Motor neuron (in vitro differentiated cells): ENCODE data around the gene EBP. TPM values are rescaled to one million over a fixed set of nuclear protein-coding genes. Genes with fewer than 3 reads are reported as not detected.

Source experiments
- ATAC-seq, 8 experiments: fragments of 200-7000 bp; cut with Tn5 transposase; replicated peaks in 6 of 8; 2 replicates each; pipeline ENCODE4 v1.8.0; 2021; ENCODE audit warnings: mild to moderate bottlenecking in 8 of 8, moderate library complexity in 8 of 8
- H3K27ac ChIP-seq, 2 donors: fragments of 250-450 bp; sonication (Bioruptor Pico); 2 replicates each; pipeline ENCODE4 v1.9.0; 2021; ENCODE audit warnings: antibody characterized with exemption in 2 of 2, mild to moderate bottlenecking in 2 of 2, moderate library complexity in 1 of 2
- H3K4me1 ChIP-seq, 2 donors: fragments of 250-450 bp; sonication (Bioruptor Pico); replicated peaks in 1 of 2; 2 replicates each; pipeline ENCODE4 v1.6.1; 2021; ENCODE audit warnings: antibody characterized with exemption in 2 of 2, mild to moderate bottlenecking in 2 of 2, moderate library complexity in 1 of 2
- H3K4me3 ChIP-seq, 5 donors: fragments of 250-450 bp; sonication (Bioruptor Pico); 2 replicates each; pipeline ENCODE4 v1.9.0; 2021; ENCODE audit warnings: antibody characterized with exemption in 5 of 5, mild to moderate bottlenecking in 5 of 5, moderate library complexity in 4 of 5
- WGBS, 10 experiments: fragments of 450-650 bp; shearing (Covaris generic); methylation state at CpG; one replicate each; pipeline ENCODE4 v1.0.0; 2022; 5-methylcytosine and 5-hydroxymethylcytosine counted together
- in situ Hi-C, 9 experiments: fragments of 400-800 bp; cut with MboI; loops; one replicate each; pipeline ENCODE4 v1.15.0; 2021; ENCODE audit warnings: low sequenced_read_pairs in 9 of 9, low pct_unique_long_range_greater_than_20kb in 2 of 9; ENCODE audit not compliant: unreplicated experiment in 9 of 9
- total RNA-seq, 8 experiments: library from RNA; unstranded; fragments of 300-600 nt; gene quantifications; 2 replicates each; pipeline versions ENCODE4 v1.2.3 to v1.2.4, GENCODE V29; 2022

The EBP gene
- 100 to 1,000 TPM in 1 of 8 experiments, 10 to 100 TPM in 7; 28.3 to 121 (median 66.3) TPM for total RNA-seq

- Histone ChIP-seq H3K4me3 (peak within 1 kb of the TSS; percentile 54 to 85 (median 79)), H3K27ac (peak within 1 kb of the TSS; percentile 91 to 92), H3K4me1 (peaks cover 0 to 5% of the 10 kb centered on the region in 2 donors)
- ATAC-seq = peak; percentile 91 to 99 (median 96)
- 0 to 22% (median 0%) methylated on average over 1 to 13 of the region's 66 CpGs; no CpG with 5 or more reads in 5 of the 10 experiments for whole genome bisulfite sequencing, 10 experiments
- in situ Hi-C loops = no loop called here
Observed at GRCh38 chrX:48521353-48522243, at the start of gene EBP. EBP (plus strand) TSS chrX:48521808; CDS start chrX:48523772, 1,964 bp downstream.

GRCh38 chrX:48472225-48472624 lies 49.4 kb upstream of the EBP start:
- Histone ChIP-seq H3K4me1 (peaks cover 4 to 29% of the 10 kb centered on the region in 2 donors), H3K27ac (no peak overlapping the region), H3K4me3 (no peak overlapping the region)
- in situ Hi-C loops = no loop called here
- no CpG with 5 or more reads among the region's 9 CpGs for WGBS, 10 experiments
- ATAC-seq = no peak

- in situ Hi-C loops = no loop called here
- no peak overlapping the region for H3K27ac ChIP-seq
- 12 to 83% (median 37%) methylated on average over 1 to 8 of the region's 12 CpGs; no CpG with 5 or more reads in 4 of the 10 experiments for WGBS, 10 experiments
- H3K4me3 ChIP-seq = no peak overlapping the region
- ATAC-seq = no peak
- peaks cover 0 to 24% of the 10 kb centered on the region in 2 donors for H3K4me1 ChIP-seq
Observed at GRCh38 chrX:48472851-48473703, 48.5 kb upstream of the EBP start.

GRCh38 chrX:48473704-48473990 lies 48.0 kb upstream of the EBP start:
- WGBS, 10 experiments = 0% methylated on average over 2 of the region's 9 CpGs; no CpG with 5 or more reads in 9 of the 10 experiments
- no peak for ATAC-seq
- peaks cover 0 to 24% of the 10 kb centered on the region in 2 donors for H3K4me1 ChIP-seq
- in situ Hi-C loops = no loop called here
- no peak overlapping the region for H3K4me3 ChIP-seq
- H3K27ac ChIP-seq = no peak overlapping the region

- 0 to 44% (median 0%) methylated on average over 1 to 4 of the region's 10 CpGs; no CpG with 5 or more reads in 7 of the 10 experiments for WGBS, 10 experiments
- H3K4me3 ChIP-seq = no peak overlapping the region
- H3K27ac ChIP-seq = no peak overlapping the region
Observed at GRCh38 chrX:48474127-48474526, 47.5 kb upstream of the EBP start.

GRCh38 chrX:48474581-48474980 lies 47.0 kb upstream of the EBP start:
- Histone ChIP-seq H3K4me3 (no peak overlapping the region), H3K27ac (no peak overlapping the region), H3K4me1 (peaks cover 0 to 19% of the 10 kb centered on the region in 2 donors)
- no peak for ATAC-seq
- in situ Hi-C loops = no loop called here
- 33% methylated on average over 1 of the region's 6 CpGs; no CpG with 5 or more reads in 9 of the 10 experiments for WGBS, 10 experiments

More at GRCh38 chrX:48474127-48474526, 47.5 kb upstream of the EBP start:
- ATAC-seq = peak in 3 of 8 experiments; percentile 16 to 25 (median 24)
- H3K4me1 ChIP-seq = peaks cover 0 to 20% of the 10 kb centered on the region in 2 donors
- in situ Hi-C loops = no loop called here

- H3K4me3 ChIP-seq = peak overlapping the region; percentile 48 to 100 (median 77)
- WGBS, 10 experiments = no CpG with 5 or more reads among the region's 5 CpGs
Observed at GRCh38 chrX:48475296-48475695, 46.3 kb upstream of the EBP start.

GRCh38 chrX:48475774-48476577 lies 45.6 kb upstream of the EBP start, which contains the start of gene FTSJ1:
FTSJ1 (plus strand) TSS chrX:48476199; CDS start chrX:48478048, 1,849 bp downstream.
- Histone ChIP-seq H3K4me3 (peak within 1 kb of the TSS; percentile 48 to 100 (median 77)), H3K4me1 (peaks cover 0 to 19% of the 10 kb centered on the region in 2 donors), H3K27ac (peak within 1 kb of the TSS; percentile 80 to 86)
- peak; percentile 90 to 97 (median 94) for ATAC-seq
- WGBS, 10 experiments = 0 to 35% (median 0%) methylated on average over 3 to 36 of the region's 75 CpGs; no CpG with 5 or more reads in 7 of the 10 experiments
- in situ Hi-C loops = loop anchor here in 1 of 9 experiments (25.0 kb wide), 1 partner anchor 389 kb away; no protein-coding TSS in a partner anchor

More at GRCh38 chrX:48475296-48475695, 46.3 kb upstream of the EBP start:
- no peak for ATAC-seq
- H3K27ac ChIP-seq = peak overlapping the region in 1 of 2 donors; percentile 21
- in situ Hi-C loops = loop anchor here in 1 of 9 experiments (25.0 kb wide), 1 partner anchor 388 kb away; no protein-coding TSS in a partner anchor
- peaks cover 0 to 19% of the 10 kb centered on the region in 2 donors for H3K4me1 ChIP-seq

- 6 to 94% (median 39%) methylated on average over 1 to 4 of the region's 4 CpGs; no CpG with 5 or more reads in 3 of the 10 experiments for WGBS, 10 experiments
- in situ Hi-C loops = loop anchor here in 1 of 9 experiments (25.0 kb wide), 1 partner anchor 390 kb away; no protein-coding TSS in a partner anchor
- no peak for ATAC-seq
- Histone ChIP-seq H3K4me1 (peaks cover 0 to 19% of the 10 kb centered on the region in 2 donors), H3K27ac (peak overlapping the region in 1 of 2 donors; percentile 86), H3K4me3 (peak overlapping the region; percentile 48 to 100 (median 77))
Observed at GRCh38 chrX:48476919-48477318, 44.7 kb upstream of the EBP start.

- WGBS, 10 experiments = 80% methylated on average over 2 of the region's 19 CpGs; no CpG with 5 or more reads in 9 of the 10 experiments
- Histone ChIP-seq H3K27ac (no peak overlapping the region), H3K4me3 (no peak overlapping the region), H3K4me1 (peaks cover 0 to 13% of the 10 kb centered on the region in 2 donors)
- no peak for ATAC-seq
- in situ Hi-C loops = loop anchor here in 1 of 9 experiments (25.0 kb wide), 1 partner anchor 391 kb away; no protein-coding TSS in a partner anchor
Observed at GRCh38 chrX:48477960-48478755, 43.5 kb upstream of the EBP start.

- Histone ChIP-seq H3K4me3 (no peak overlapping the region), H3K4me1 (peaks cover 0 to 8% of the 10 kb centered on the region in 2 donors), H3K27ac (no peak overlapping the region)
- WGBS, 10 experiments = 48% methylated on average over 4 of the region's 5 CpGs; no CpG with 5 or more reads in 9 of the 10 experiments
- ATAC-seq = no peak
- in situ Hi-C loops = loop anchor here in 1 of 9 experiments (25.0 kb wide), 1 partner anchor 392 kb away; no protein-coding TSS in a partner anchor
Observed at GRCh38 chrX:48478806-48479205, 42.8 kb upstream of the EBP start.
